Liver (tissue), 9 donors: ENCODE measurements around the gene MYL7. TPM values are rescaled to one million over a fixed set of nuclear protein-coding genes. Genes with fewer than 3 reads are reported as not detected.

Source experiments
- DNase-seq: peaks from one replicate; pipeline ENCODE4 v3.0.0-alpha.2; 2017; ENCODE audit warnings: low spot score
- H3K27ac ChIP-seq, 2 donors: one replicate each; pipeline ENCODE4 v1.7.0; 2013; ENCODE audit warnings: inconsistent platforms in 2 of 2, low read length in 2 of 2, control low read depth in 1 of 2, low read depth in 1 of 2, mild to moderate bottlenecking in 1 of 2
- H3K27me3 ChIP-seq, 4 donors: one replicate each; pipeline versions ENCODE4 v1.6.1 to v1.7.0; 2013; ENCODE audit warnings: low read length in 3 of 4, inconsistent platforms in 1 of 4, mild to moderate bottlenecking in 1 of 4, moderate library complexity in 1 of 4; ENCODE audit not compliant: control insufficient read depth in 4 of 4, insufficient read depth in 4 of 4
- H3K36me3 ChIP-seq, 4 donors: one replicate each; pipeline versions ENCODE4 v1.6.1 to v1.7.0; 2013; ENCODE audit warnings: low read length in 3 of 4, mild to moderate bottlenecking in 3 of 4, low read depth in 1 of 4, moderate library complexity in 1 of 4; ENCODE audit not compliant: control insufficient read depth in 4 of 4, insufficient read depth in 3 of 4
- H3K4me1 ChIP-seq, 4 donors: one replicate each; pipeline versions ENCODE4 v1.6.1 to v1.7.0; 2013; ENCODE audit warnings: low read length in 3 of 4, mild to moderate bottlenecking in 3 of 4, moderate library complexity in 1 of 4; ENCODE audit not compliant: control insufficient read depth in 4 of 4, insufficient read depth in 4 of 4
- H3K4me3 ChIP-seq, 3 donors: one replicate each; pipeline versions ENCODE4 v1.6.1 to v1.7.0; 2013; ENCODE audit warnings: low read length in 3 of 3, control low read depth in 1 of 3, low read depth in 1 of 3, mild to moderate bottlenecking in 1 of 3
- H3K9ac ChIP-seq, 2 donors: one replicate each; pipeline ENCODE4 v1.7.0; 2013; ENCODE audit warnings: low read length in 2 of 2, mild to moderate bottlenecking in 2 of 2, moderate library complexity in 2 of 2, control low read depth in 1 of 2, low read depth in 1 of 2
- H3K9me3 ChIP-seq, 4 donors: one replicate each; pipeline versions ENCODE4 v1.6.1 to v1.7.0; 2013; ENCODE audit warnings: low read length in 3 of 4; ENCODE audit not compliant: control insufficient read depth in 4 of 4
- ATF3 ChIP-seq: IDR thresholded peaks from 2 replicates; pipeline ENCODE4 v1.6.1; 2016; ENCODE audit warnings: antibody characterized with exemption
- FOXA1 ChIP-seq: IDR thresholded peaks from 2 replicates; pipeline ENCODE4 v1.6.1; 2016; ENCODE audit warnings: antibody characterized with exemption
- GABPA ChIP-seq, 2 donors: IDR thresholded peaks in 1 of 2; conservative IDR thresholded peaks in 1 of 2; 2 replicates each; pipeline ENCODE4 v1.6.1; 2016; ENCODE audit warnings: antibody characterized with exemption in 2 of 2, mild to moderate bottlenecking in 1 of 2, moderate library complexity in 1 of 2
- HNF4G ChIP-seq: IDR thresholded peaks from 2 replicates; pipeline ENCODE4 v1.6.1; 2016; ENCODE audit warnings: antibody characterized with exemption
- JUND ChIP-seq, 2 donors: IDR thresholded peaks; 2 replicates each; pipeline ENCODE4 v1.6.1; 2016; ENCODE audit warnings: antibody characterized with exemption in 2 of 2
- NR2F2 ChIP-seq: IDR thresholded peaks from 2 replicates; pipeline ENCODE4 v1.6.1; 2016; ENCODE audit warnings: antibody characterized with exemption
- RAD21 ChIP-seq, 2 donors: IDR thresholded peaks; 2 replicates each; pipeline ENCODE4 v1.6.1; 2016; ENCODE audit warnings: antibody characterized with exemption in 2 of 2, mild to moderate bottlenecking in 2 of 2
- SP1 ChIP-seq: IDR thresholded peaks from 2 replicates; pipeline ENCODE4 v1.6.1; 2018; ENCODE audit warnings: antibody characterized with exemption, mild to moderate bottlenecking
- TAF1 ChIP-seq: conservative IDR thresholded peaks from 2 replicates; pipeline ENCODE4 v1.6.1; 2016; ENCODE audit warnings: antibody characterized with exemption, mild to moderate bottlenecking
- YY1 ChIP-seq: IDR thresholded peaks from 2 replicates; pipeline ENCODE4 v1.6.1; 2016; ENCODE audit warnings: antibody characterized with exemption, mild to moderate bottlenecking
- ZBTB33 ChIP-seq: IDR thresholded peaks from 2 replicates; pipeline ENCODE4 v1.6.1; 2016; ENCODE audit warnings: antibody characterized with exemption
- WGBS: extraction: QIAGEN DNeasy Blood & Tissue Kit; methylation state at CpG from one replicate; pipeline ENCODE4 v1.1.7; 2013; 5-methylcytosine and 5-hydroxymethylcytosine counted together
- polyA plus RNA-seq, 2 donors: library from polyadenylated mRNA; stranded (reverse) in 1 of 2; unstranded in 1 of 2; fragments of 200-250 nt in 1 of 2; fragments of >200 nt in 1 of 2; fragmentation: Nextera tagmentation in 1 of 2; extraction: Ambion mirVana in 1 of 2; gene quantifications; one replicate each; pipeline versions ENCODE4 v1.2.1 to v1.2.3, GENCODE V29; 2013 to 2015
- total RNA-seq, 2 donors: library from RNA; depleted of rRNA; stranded (reverse); fragments of >200 nt; gene quantifications; one replicate each; pipeline ENCODE4 v1.2.3, GENCODE V29; 2014
- TF ChIP-seq, protein P1 (sequence below): IDR thresholded peaks from 2 replicates; pipeline ENCODE4 v1.6.1; 2016; ENCODE audit warnings: antibody characterized with exemption
- donor health status: healthy.
- donor health status: healthy.
- donor health status: healthy.
- donor health status: healthy.
- donor health status: healthy.

MYL7 gene
- total and polyA plus RNA-seq, 4 donors = not detected

DNA sequence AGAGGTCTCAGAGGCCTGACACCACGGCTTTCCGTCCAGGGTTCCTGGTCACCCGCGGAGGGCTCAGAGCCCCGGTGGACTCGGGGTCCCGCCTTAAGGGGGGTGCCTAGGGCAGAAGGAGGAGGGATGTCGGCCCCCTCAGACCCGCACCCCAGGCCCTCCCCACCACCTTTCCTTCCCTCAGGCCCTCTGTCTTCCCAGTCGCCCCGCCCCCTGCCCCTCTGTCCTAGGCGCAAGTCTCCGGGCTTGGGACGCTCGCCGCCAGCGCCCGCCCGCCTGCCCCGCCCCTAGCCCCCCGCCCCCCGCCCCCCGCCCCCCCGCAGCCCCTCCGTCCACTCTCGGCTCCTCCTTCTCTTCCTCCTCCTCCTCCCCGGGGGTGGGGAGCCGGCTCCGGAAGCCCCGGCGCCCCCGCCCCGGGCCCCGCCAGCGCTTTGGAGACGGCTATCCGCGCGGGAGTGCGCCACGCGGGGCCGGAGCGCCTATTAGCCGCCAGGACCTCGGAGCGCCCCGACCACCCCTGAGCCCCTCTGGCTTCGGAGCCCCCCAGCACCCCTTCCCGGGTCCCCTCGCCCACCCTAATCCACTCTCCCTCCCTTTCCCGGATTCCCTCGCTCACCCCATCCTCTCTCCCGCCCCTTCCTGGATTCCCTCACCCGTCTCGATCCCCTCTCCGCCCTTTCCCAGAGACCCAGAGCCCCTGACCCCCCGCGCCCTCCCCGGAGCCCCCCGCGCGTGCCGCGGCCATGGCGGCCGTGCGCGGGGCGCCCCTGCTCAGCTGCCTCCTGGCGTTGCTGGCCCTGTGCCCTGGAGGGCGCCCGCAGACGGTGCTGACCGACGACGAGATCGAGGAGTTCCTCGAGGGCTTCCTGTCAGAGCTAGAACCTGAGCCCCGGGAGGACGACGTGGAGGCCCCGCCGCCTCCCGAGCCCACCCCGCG, 36.9 kb downstream of the MYL7 start, which contains the start of gene AEBP1:
Gene AEBP1 (plus strand): TSS at position 423 of the 937 bp plus-strand sequence. CDS start 321 bp downstream, at position 744.
- no peaks in the 10 kb centered on the region for H3K27me3 ChIP-seq
- WGBS = 8% methylated on average over 85 of the region's 87 CpGs
- peak within 1 kb of the TSS in 1 of 3 donors; percentile 38 for H3K4me3 ChIP-seq
- no peak for TF ChIP-seq TAF1
- TF ChIP-seq ATF3 = no peak
- TF ChIP-seq GABPA (IDR thresholded peaks at IDR 0.05 in 1 of 2, conservative IDR thresholded peaks at IDR 0.05 in 1 of 2) = no peak
- TF ChIP-seq RAD21 (IDR thresholded peaks at IDR 0.05) = no peak
- no peak for TF ChIP-seq SP1
- no peak for TF ChIP-seq ZBTB33
- TF ChIP-seq YY1 = no peak
- TF ChIP-seq, protein P1, sequence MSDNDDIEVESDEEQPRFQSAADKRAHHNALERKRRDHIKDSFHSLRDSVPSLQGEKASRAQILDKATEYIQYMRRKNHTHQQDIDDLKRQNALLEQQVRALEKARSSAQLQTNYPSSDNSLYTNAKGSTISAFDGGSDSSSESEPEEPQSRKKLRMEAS = no peak
- H3K9ac ChIP-seq = no peak within 1 kb of the TSS
- peaks cover 0 to 7% (median 0%) of the 10 kb centered on the region in 4 donors for H3K4me1 ChIP-seq
- no peaks in the 10 kb centered on the region for H3K36me3 ChIP-seq
- no peaks in the 10 kb centered on the region for H3K9me3 ChIP-seq
- no peak for DNase-seq
- peak within 1 kb of the TSS; percentile 11 to 54 for H3K27ac ChIP-seq

- no peaks in the 10 kb centered on the region for H3K27me3 ChIP-seq
- H3K4me3 ChIP-seq = no peak overlapping the region
- no peaks in the 10 kb centered on the region for H3K36me3 ChIP-seq
- 86% methylated on average over 8 of the region's 8 CpGs for WGBS
- DNase-seq = no peak
- H3K9ac ChIP-seq = no peak overlapping the region
- TF ChIP-seq ATF3 (no peak), FOXA1 (no peak), GABPA (IDR thresholded peaks at IDR 0.05 in 1 of 2, conservative IDR thresholded peaks at IDR 0.05 in 1 of 2) (no peak), HNF4G (no peak), JUND (IDR thresholded peaks at IDR 0.05) (no peak), TAF1 (no peak), SP1 (no peak), NR2F2 (no peak)
- TF ChIP-seq, protein P1 = no peak
- no peak overlapping the region for H3K27ac ChIP-seq
- H3K4me1 ChIP-seq = peaks cover 0 to 7% (median 0%) of the 10 kb centered on the region in 4 donors
- no peaks in the 10 kb centered on the region for H3K9me3 ChIP-seq
These were observed 37.6 kb downstream of the MYL7 start for GRCh38 chr7:44103566-44103922.
